SK-N-SH (cell line): ENCODE results near the gene DUOX2. TPM values are rescaled to one million over a fixed set of nuclear protein-coding genes. Genes with fewer than 3 reads are reported as not detected.

Experiments
- CTCF ChIA-PET: fragments of 300-600, 350-600 bp; formaldehyde crosslinking; extraction: SDS; loops from one replicate; lab custom pipeline; 2021; lab: Yijun Ruan, JAX
- POLR2A ChIA-PET: fragments of 350-600 bp; sonication (Branson Sonifier 250); formaldehyde crosslinking; extraction: SDS; loops from one replicate; lab custom pipeline; 2020; ENCODE audit warnings: antibody characterized with exemption, inconsistent platforms; lab: Yijun Ruan, JAX
- DNase-seq: peaks from one replicate; pipeline ENCODE4 v3.0.0; 2012
- H2AFZ ChIP-seq: fragments of 200-600 bp; sonication (generic); 2 replicates; pipeline ENCODE4 v1.8.1; 2016; ENCODE audit warnings: antibody characterized with exemption, mild to moderate bottlenecking, low read depth
- H3F3A ChIP-seq: fragments of 200-600 bp; sonication (generic); replicated peaks from 2 replicates; pipeline ENCODE3; 2016; ENCODE audit warnings: antibody characterized with exemption, mild to moderate bottlenecking; ENCODE audit not compliant: insufficient read depth
- H3K27ac ChIP-seq, 2 experiments: fragments of 200-500 bp in 1 of 2; fragments of 200-600 bp in 1 of 2; sonication (Bioruptor generic) in 1 of 2; sonication (generic), shearing (Covaris generic) in 1 of 2; 2 replicates each; pipeline versions ENCODE4 v1.5.1 to v1.6.1; 2014 to 2016; ENCODE audit warnings: low read depth in 2 of 2, inconsistent platforms in 1 of 2, low read length in 1 of 2, mild to moderate bottlenecking in 1 of 2, mixed read lengths in 1 of 2
- H3K27me3 ChIP-seq: fragments of 200-600 bp; sonication (generic), shearing (Covaris generic); 2 replicates; pipeline ENCODE4 v1.6.1; 2016; ENCODE audit warnings: mixed run types; ENCODE audit not compliant: insufficient read depth
- H3K36me3 ChIP-seq, 2 experiments: fragments of 200-500 bp in 1 of 2; fragments of 200-600 bp in 1 of 2; sonication (Bioruptor generic) in 1 of 2; sonication (generic) in 1 of 2; replicated peaks in 1 of 2; 2 replicates each; pipeline versions ENCODE3 to v1.5.1; 2014 to 2016; ENCODE audit warnings: low read length in 1 of 2, mild to moderate bottlenecking in 1 of 2; ENCODE audit not compliant: insufficient read depth in 2 of 2, control insufficient read depth in 1 of 2
- H3K4me1 ChIP-seq, 2 experiments: fragments of 200-500 bp in 1 of 2; fragments of 200-600 bp in 1 of 2; sonication (Bioruptor generic) in 1 of 2; sonication (generic), shearing (Covaris generic) in 1 of 2; 2 replicates each; pipeline versions ENCODE4 v1.5.1 to v1.6.1; 2014 to 2016; ENCODE audit warnings: low read depth in 1 of 2, low read length in 1 of 2, mixed run types in 1 of 2; ENCODE audit not compliant: insufficient read depth in 2 of 2, control insufficient read depth in 1 of 2
- H3K4me2 ChIP-seq: fragments of 200-600 bp; sonication (generic), shearing (Covaris generic); 2 replicates; pipeline ENCODE4 v1.6.1; 2017; ENCODE audit warnings: mixed run types
- H3K4me3 ChIP-seq, 2 experiments: fragments of 200-500 bp in 1 of 2; fragments of 200-600 bp in 1 of 2; sonication (Bioruptor generic) in 1 of 2; sonication (generic), shearing (Covaris generic) in 1 of 2; 2 replicates each; pipeline versions ENCODE4 v1.5.1 to v1.8.1; 2014 to 2016; ENCODE audit warnings: low read depth in 2 of 2, inconsistent platforms in 1 of 2, low read length in 1 of 2, mild to moderate bottlenecking in 1 of 2, mixed read lengths in 1 of 2, moderate library complexity in 1 of 2
- H3K79me2 ChIP-seq: fragments of 200-600 bp; sonication (generic); 2 replicates; pipeline ENCODE4 v1.8.1; 2017; ENCODE audit warnings: mild to moderate bottlenecking; ENCODE audit not compliant: insufficient read depth
- H3K9ac ChIP-seq: fragments of 200-600 bp; sonication (generic); 2 replicates; pipeline ENCODE4 v1.6.1; 2017; ENCODE audit warnings: mixed run types
- H3K9me2 ChIP-seq: fragments of 200-600 bp; sonication (generic); 2 replicates; pipeline ENCODE4 v1.6.1; 2017; ENCODE audit warnings: mixed run types
- H3K9me3 ChIP-seq: fragments of 200-600 bp; sonication (generic); 2 replicates; pipeline ENCODE4 v1.6.1; 2017; ENCODE audit warnings: mixed run types, mild to moderate bottlenecking, moderate library complexity
- H4K20me1 ChIP-seq: fragments of 200-600 bp; sonication (generic); 2 replicates; pipeline ENCODE4 v1.6.1; 2017; ENCODE audit warnings: mild to moderate bottlenecking, mixed run types; ENCODE audit not compliant: insufficient read depth
- CHD2 ChIP-seq: fragments of 150-350 bp; IDR thresholded peaks from 2 replicates; pipeline ENCODE4 v1.6.1; 2018; ENCODE audit warnings: low read length; ENCODE audit not compliant: partially characterized antibody
- FOSL2 ChIP-seq: IDR thresholded peaks from 2 replicates; pipeline ENCODE4 v1.4.0; 2012; ENCODE audit warnings: low read depth, mild to moderate bottlenecking, moderate library complexity, borderline replicate concordance
- GATA2 ChIP-seq: sonication (generic); formaldehyde crosslinking; IDR thresholded peaks from 2 replicates; pipeline ENCODE4 v1.5.0; 2020; ENCODE audit warnings: mild to moderate bottlenecking, missing genetic modification reagents
- MEF2A ChIP-seq: IDR thresholded peaks from 2 replicates; pipeline ENCODE4 v1.4.0; 2012; ENCODE audit warnings: low read depth, borderline replicate concordance
- MXI1 ChIP-seq: IDR thresholded peaks from 2 replicates; pipeline ENCODE4 v1.6.1; 2012; ENCODE audit warnings: mild to moderate bottlenecking, low read depth, low read length, improper control_type of control experiment
- NRF1 ChIP-seq: IDR thresholded peaks from 2 replicates; pipeline ENCODE4 v1.6.1; 2012; ENCODE audit warnings: low read depth, mild to moderate bottlenecking, low read length
- POLR2AphosphoS5 ChIP-seq: IDR thresholded peaks from 2 replicates; pipeline ENCODE4 v1.6.1; 2012; ENCODE audit warnings: low read depth, low read length
- REST ChIP-seq: IDR thresholded peaks from 2 replicates; pipeline ENCODE4 v1.6.1; 2012; ENCODE audit warnings: mild to moderate bottlenecking, low read depth, low read length, moderate library complexity
- RFX5 ChIP-seq: IDR thresholded peaks from 2 replicates; pipeline ENCODE4 v1.6.1; 2012; ENCODE audit warnings: mild to moderate bottlenecking, improper control_type of control experiment, low read length
- TAF1 ChIP-seq: IDR thresholded peaks from 2 replicates; pipeline ENCODE4 v1.6.1; 2012; ENCODE audit warnings: low read depth, mild to moderate bottlenecking, low read length, moderate library complexity, borderline replicate concordance
- TEAD4 ChIP-seq: IDR thresholded peaks from 2 replicates; pipeline ENCODE4 v1.4.0; 2012; ENCODE audit warnings: mild to moderate bottlenecking, borderline replicate concordance; ENCODE audit not compliant: insufficient read depth
- WGBS: methylation state at CpG from one replicate; pipeline ENCODE4 v1.1.6; 2017; ENCODE audit warnings: low lambda C conversion rate; 5-methylcytosine and 5-hydroxymethylcytosine counted together
- polyA plus RNA-seq, 3 experiments: library from polyadenylated mRNA; depleted of rRNA; stranded (reverse); fragments of >200 nt; gene quantifications; 2 replicates each; pipeline ENCODE4 v1.2.3, GENCODE V29; 2012
- TF ChIP-seq, protein P1 (sequence below): IDR thresholded peaks from 2 replicates; pipeline ENCODE4 v1.4.0; 2012; ENCODE audit warnings: low read depth, borderline replicate concordance
- TF ChIP-seq, protein P2 (sequence below): fragments of 150-350 bp; IDR thresholded peaks from 2 replicates; pipeline ENCODE4 v1.6.1; 2017; ENCODE audit warnings: antibody characterized with exemption, low read length, low read depth, borderline replicate concordance
- TF ChIP-seq, protein P3 (sequence below): IDR thresholded peaks from 2 replicates; pipeline ENCODE4 v1.4.0; 2012; ENCODE audit warnings: low read depth

DUOX2 gene
- polyA plus RNA-seq, 1 of the 3 experiments (the other 2 are of a cell fraction): not detected

DNA sequence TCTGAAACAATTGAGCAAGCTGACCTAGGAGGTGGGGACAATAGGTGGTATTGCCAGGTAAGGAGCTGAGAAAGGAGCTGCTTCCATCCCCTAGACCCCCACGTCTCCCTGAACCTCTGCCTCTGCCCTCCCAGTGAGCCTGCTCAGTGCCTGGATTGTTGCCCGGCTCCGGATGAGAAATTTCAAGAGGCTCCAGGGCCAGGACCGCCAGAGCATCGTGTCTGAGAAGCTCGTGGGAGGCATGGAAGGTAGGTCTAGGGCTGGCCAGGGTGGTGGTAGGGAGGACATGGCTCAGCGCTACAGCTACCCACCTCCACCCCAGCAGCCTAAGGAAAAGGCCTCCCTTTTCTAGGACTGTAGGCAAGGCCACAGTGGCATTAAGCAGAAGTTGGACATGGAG is 29.1 kb upstream of the DUOX2 start:
- TF ChIP-seq RFX5: no peak
- no peak for TF ChIP-seq REST
- TF ChIP-seq, all 33 proteins: peak for 0

GRCh38 chr15:45141386-45141785 is 27.4 kb upstream of the DUOX2 start:
- H4K20me1 ChIP-seq: no peaks in the 10 kb centered on the region
- H3K4me1 ChIP-seq: peaks cover 6 to 10% of the 10 kb centered on the region in 2 experiments; a peak in 1 of 4 replicates
- H3F3A ChIP-seq: no peaks in the 10 kb centered on the region
- no peak overlapping the region for H3K4me2 ChIP-seq
- TF ChIP-seq TAF1: no peak
- TF ChIP-seq TEAD4: no peak
- TF ChIP-seq MEF2A: no peak
- TF ChIP-seq, protein P1, sequence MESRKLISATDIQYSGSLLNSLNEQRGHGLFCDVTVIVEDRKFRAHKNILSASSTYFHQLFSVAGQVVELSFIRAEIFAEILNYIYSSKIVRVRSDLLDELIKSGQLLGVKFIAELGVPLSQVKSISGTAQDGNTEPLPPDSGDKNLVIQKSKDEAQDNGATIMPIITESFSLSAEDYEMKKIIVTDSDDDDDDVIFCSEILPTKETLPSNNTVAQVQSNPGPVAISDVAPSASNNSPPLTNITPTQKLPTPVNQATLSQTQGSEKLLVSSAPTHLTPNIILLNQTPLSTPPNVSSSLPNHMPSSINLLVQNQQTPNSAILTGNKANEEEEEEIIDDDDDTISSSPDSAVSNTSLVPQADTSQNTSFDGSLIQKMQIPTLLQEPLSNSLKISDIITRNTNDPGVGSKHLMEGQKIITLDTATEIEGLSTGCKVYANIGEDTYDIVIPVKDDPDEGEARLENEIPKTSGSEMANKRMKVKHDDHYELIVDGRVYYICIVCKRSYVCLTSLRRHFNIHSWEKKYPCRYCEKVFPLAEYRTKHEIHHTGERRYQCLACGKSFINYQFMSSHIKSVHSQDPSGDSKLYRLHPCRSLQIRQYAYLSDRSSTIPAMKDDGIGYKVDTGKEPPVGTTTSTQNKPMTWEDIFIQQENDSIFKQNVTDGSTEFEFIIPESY: no peak
- no peak for TF ChIP-seq FOSL2
- no peak for TF ChIP-seq NRF1
- TF ChIP-seq, protein P2, sequence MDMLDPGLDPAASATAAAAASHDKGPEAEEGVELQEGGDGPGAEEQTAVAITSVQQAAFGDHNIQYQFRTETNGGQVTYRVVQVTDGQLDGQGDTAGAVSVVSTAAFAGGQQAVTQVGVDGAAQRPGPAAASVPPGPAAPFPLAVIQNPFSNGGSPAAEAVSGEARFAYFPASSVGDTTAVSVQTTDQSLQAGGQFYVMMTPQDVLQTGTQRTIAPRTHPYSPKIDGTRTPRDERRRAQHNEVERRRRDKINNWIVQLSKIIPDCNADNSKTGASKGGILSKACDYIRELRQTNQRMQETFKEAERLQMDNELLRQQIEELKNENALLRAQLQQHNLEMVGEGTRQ: no peak
- TF ChIP-seq POLR2AphosphoS5: no peak
- no peak for TF ChIP-seq GATA2 (CRISPR knock-in tag)
- no peak for TF ChIP-seq CHD2
- TF ChIP-seq MXI1: no peak
- TF ChIP-seq, protein P3, sequence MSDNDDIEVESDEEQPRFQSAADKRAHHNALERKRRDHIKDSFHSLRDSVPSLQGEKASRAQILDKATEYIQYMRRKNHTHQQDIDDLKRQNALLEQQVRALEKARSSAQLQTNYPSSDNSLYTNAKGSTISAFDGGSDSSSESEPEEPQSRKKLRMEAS: no peak
- TF ChIP-seq, all 33 proteins: peak for 0
- Histone ChIP-seq H3K79me2 (no peaks in the 10 kb centered on the region), H3K9ac (no peak overlapping the region), H3K4me3 (no peak overlapping the region), H3K36me3 (no peaks in the 10 kb centered on the region), H3K27me3 (no peaks in the 10 kb centered on the region), H2AFZ (no peak overlapping the region), H3K9me3 (no peaks in the 10 kb centered on the region), H3K9me2 (no peaks in the 10 kb centered on the region), H3K27ac (no peak overlapping the region)
- DNase-seq: no peak
- ChIA-PET POLR2A (no interaction called here), CTCF (interaction anchor here (1.1 to 3.2 kb wide), 3 partner anchors 23 to 316 kb away, joined by 3 to 14 read pairs (median 4); no protein-coding TSS in a partner anchor)
- 73% methylated on average over 3 of the region's 5 CpGs for WGBS

More for the DNA sequence above, 29.1 kb upstream of the DUOX2 start:
- no peaks in the 10 kb centered on the region for H3K79me2 ChIP-seq
- H3K9me3 ChIP-seq: no peaks in the 10 kb centered on the region
- H3K27me3 ChIP-seq: no peaks in the 10 kb centered on the region
- H3K9ac ChIP-seq: no peak overlapping the region
- H3F3A ChIP-seq: no peaks in the 10 kb centered on the region
- DNase-seq: no peak
- no peaks in the 10 kb centered on the region for H3K36me3 ChIP-seq
- no peak overlapping the region for H3K4me3 ChIP-seq
- POLR2A ChIA-PET: interaction anchor here (1.0 kb wide), 1 partner anchor 10 kb away, joined by 3 read pairs; no protein-coding TSS in a partner anchor
- H2AFZ ChIP-seq: no peak overlapping the region
- WGBS: 67% methylated on average over 7 of the region's 7 CpGs
- no peaks in the 10 kb centered on the region for H3K9me2 ChIP-seq
- CTCF ChIA-PET: interaction anchor here (1.0 to 3.2 kb wide), 3 partner anchors 13 to 25 kb away, joined by 3 to 14 read pairs (median 5); no protein-coding TSS in a partner anchor
- H3K4me1 ChIP-seq: peaks cover 6 to 7% of the 10 kb centered on the region in 2 experiments; a peak in 1 of 4 replicates
- no peak overlapping the region for H3K4me2 ChIP-seq
- no peaks in the 10 kb centered on the region for H4K20me1 ChIP-seq
- no peak overlapping the region for H3K27ac ChIP-seq
